ENCODE results near the gene CDC42BPB. TPM values are rescaled to one million over a fixed set of nuclear protein-coding genes. Genes with fewer than 3 reads are reported as not detected.

The CDC42BPB gene
- total and polyA plus RNA-seq, 2 of the 13 experiments (the other 11 are each of a cell fraction or from before 2014, with no cell fraction given) = 19.7 to 32.3 TPM

- TF ChIP-seq, protein P1, sequence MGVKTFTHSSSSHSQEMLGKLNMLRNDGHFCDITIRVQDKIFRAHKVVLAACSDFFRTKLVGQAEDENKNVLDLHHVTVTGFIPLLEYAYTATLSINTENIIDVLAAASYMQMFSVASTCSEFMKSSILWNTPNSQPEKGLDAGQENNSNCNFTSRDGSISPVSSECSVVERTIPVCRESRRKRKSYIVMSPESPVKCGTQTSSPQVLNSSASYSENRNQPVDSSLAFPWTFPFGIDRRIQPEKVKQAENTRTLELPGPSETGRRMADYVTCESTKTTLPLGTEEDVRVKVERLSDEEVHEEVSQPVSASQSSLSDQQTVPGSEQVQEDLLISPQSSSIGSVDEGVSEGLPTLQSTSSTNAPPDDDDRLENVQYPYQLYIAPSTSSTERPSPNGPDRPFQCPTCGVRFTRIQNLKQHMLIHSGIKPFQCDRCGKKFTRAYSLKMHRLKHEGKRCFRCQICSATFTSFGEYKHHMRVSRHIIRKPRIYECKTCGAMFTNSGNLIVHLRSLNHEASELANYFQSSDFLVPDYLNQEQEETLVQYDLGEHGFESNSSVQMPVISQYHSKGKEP (CRISPR knock-in tag; IDR thresholded peaks at IDR 0.05) = no peak
- TF ChIP-seq ZNF569 (CRISPR knock-in tag; IDR thresholded peaks at IDR 0.05; ENCODE audit: borderline replicate concordance) = no peak
- TF ChIP-seq REPIN1 (CRISPR knock-in tag; IDR thresholded peaks at IDR 0.05; ENCODE audit: borderline replicate concordance, low read depth) = no peak
- no peak for TF ChIP-seq THAP11 (CRISPR knock-in tag; IDR thresholded peaks at IDR 0.05)
- no peak for TF ChIP-seq CEBPZ (IDR thresholded peaks at IDR 0.05; ENCODE audit: low read length)
- no peak for TF ChIP-seq ZNF839 (CRISPR knock-in tag; IDR thresholded peaks at IDR 0.05; ENCODE audit: borderline replicate concordance)
- no peak for TF ChIP-seq SMYD3 (CRISPR knock-in tag; IDR thresholded peaks at IDR 0.05)
Measured at GRCh38 chr14:102898776-102899515, 158.4 kb downstream of the CDC42BPB start (continued).

DNA sequence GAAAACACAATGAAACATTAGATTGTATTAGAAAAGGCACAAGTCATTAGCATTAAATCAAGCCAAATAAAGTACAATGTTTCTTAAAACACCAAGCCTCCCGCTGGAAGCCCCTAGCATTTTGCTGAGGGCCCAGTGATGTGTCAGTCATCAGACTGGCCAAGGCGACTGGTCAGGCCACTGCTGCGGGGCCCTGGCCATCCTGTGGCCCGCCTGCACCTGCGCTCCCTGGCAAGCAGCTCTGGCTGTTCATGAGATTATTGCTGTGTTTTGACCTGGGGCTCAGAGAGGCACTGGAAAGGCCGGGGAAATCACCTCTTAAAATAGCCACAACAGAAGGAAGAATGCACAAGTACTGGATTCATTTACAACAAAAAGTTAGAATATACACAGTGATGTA lies 159.1 kb downstream of the CDC42BPB start:
- Histone ChIP-seq H2AFZ (ENCODE audit: low read length) (no peak overlapping the region), H3K4me1 (ENCODE audit: insufficient read depth, low read length) (peaks cover 19% of the 10 kb centered on the region), H3K9ac (ENCODE audit: insufficient read depth, low read depth, low read length) (no peak overlapping the region), H3K79me2 (ENCODE audit: insufficient read depth, low read length) (no peaks in the 10 kb centered on the region), H3K27ac (ENCODE audit: extremely low read length, insufficient read depth, low read length) (no peak overlapping the region), H4K20me1 (ENCODE audit: insufficient read depth, low read length) (no peaks in the 10 kb centered on the region), H3K4me2 (ENCODE audit: low read depth, low read length) (no peak overlapping the region), H3K9me3 (ENCODE audit: low read length) (no peaks in the 10 kb centered on the region), H3K4me3 (replicated peaks in 1 of 3; ENCODE audit: insufficient read depth in 1 of 3, low read depth in 2 of 3, low read length in 3 of 3) (no peak overlapping the region), H3K27me3 (ENCODE audit: control insufficient read depth in 1 of 2, insufficient read depth in 2 of 2, low read length in 2 of 2) (no peaks in the 10 kb centered on the region), H3K36me3 (replicated peaks in 1 of 2; ENCODE audit: control insufficient read depth in 1 of 2, insufficient read depth in 2 of 2, low read length in 2 of 2) (peaks cover 2 to 7% of the 10 kb centered on the region in 2 experiments; a peak in 4 of 5 replicates)
- CTCF ChIA-PET (ENCODE audit: low intra/inter-chr PET ratio, low total read pairs) = no interaction called here
- ATAC-seq = no peak
- 94% methylated on average over 6 of the region's 6 CpGs for WGBS (ENCODE audit: low lambda C conversion rate)
- no peak for FAIRE-seq
- no peak for DNase-seq (ENCODE audit: low spot score)
- no TSS peak for BruUV-seq (replicated peaks)
- POLR2A ChIA-PET = no interaction called here
- intact Hi-C loops (cut with micrococcal nuclease; ENCODE audit: unreplicated experiment) = no loop called here
- in situ Hi-C loops (cut with HindIII; ENCODE audit: extremely low pct_ligation_motif_present, low pct_unique_long_range_greater_than_20kb) = no loop called here
- no peak for TF ChIP-seq ZKSCAN5 (CRISPR knock-in tag; IDR thresholded peaks at IDR 0.05)
- no peak for TF ChIP-seq ZSCAN25 (CRISPR knock-in tag; IDR thresholded peaks at IDR 0.05)
- TF ChIP-seq MAFG (CRISPR knock-in tag; IDR thresholded peaks at IDR 0.05) = no peak
- TF ChIP-seq PHB2 (IDR thresholded peaks at IDR 0.05; ENCODE audit: partially characterized antibody) = no peak
- TF ChIP-seq ZSCAN9 (CRISPR knock-in tag; IDR thresholded peaks at IDR 0.05; ENCODE audit: borderline replicate concordance) = no peak
- no peak for TF ChIP-seq LCORL (IDR thresholded peaks at IDR 0.05)
- no peak for TF ChIP-seq LCORL (CRISPR knock-in tag; IDR thresholded peaks at IDR 0.05)
- TF ChIP-seq, protein P2, sequence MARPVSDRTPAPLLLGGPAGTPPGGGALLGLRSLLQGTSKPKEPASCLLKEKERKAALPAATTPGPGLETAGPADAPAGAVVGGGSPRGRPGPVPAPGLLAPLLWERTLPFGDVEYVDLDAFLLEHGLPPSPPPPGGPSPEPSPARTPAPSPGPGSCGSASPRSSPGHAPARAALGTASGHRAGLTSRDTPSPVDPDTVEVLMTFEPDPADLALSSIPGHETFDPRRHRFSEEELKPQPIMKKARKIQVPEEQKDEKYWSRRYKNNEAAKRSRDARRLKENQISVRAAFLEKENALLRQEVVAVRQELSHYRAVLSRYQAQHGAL (CRISPR knock-in tag; IDR thresholded peaks at IDR 0.05; ENCODE audit: not compliant biosample characterization) = no peak
- TF ChIP-seq SCMH1 (CRISPR knock-in tag; IDR thresholded peaks at IDR 0.05; ENCODE audit: borderline replicate concordance) = no peak
- no peak for TF ChIP-seq KDM6A (CRISPR knock-in tag; IDR thresholded peaks at IDR 0.05; ENCODE audit: low read depth)
- no peak for TF ChIP-seq ISX (CRISPR knock-in tag; conservative IDR thresholded peaks at IDR 0.05)
- TF ChIP-seq ZNF816 (CRISPR knock-in tag; IDR thresholded peaks at IDR 0.05; ENCODE audit: borderline replicate concordance) = no peak
- no peak for TF ChIP-seq ZNF567 (CRISPR knock-in tag; IDR thresholded peaks at IDR 0.05; ENCODE audit: borderline replicate concordance)
